GM23338 (cell line): Measurements from ENCODE around the gene AMOTL1. TPM values are rescaled to one million over a fixed set of nuclear protein-coding genes. Genes with fewer than 3 reads are reported as not detected.

Source experiments
- ATAC-seq: fragments of 200-7000 bp; cut with Tn5 transposase; 3 replicates; pipeline ENCODE4 v1.9.1; 2020
- DNase-seq: peaks from one replicate; pipeline ENCODE4 v3.0.0-alpha.2; 2015; ENCODE audit warnings: low spot score
- H2AFZ ChIP-seq: fragments of 200-600 bp; sonication (generic); 2 replicates; pipeline ENCODE4 v1.8.0; 2016; ENCODE audit warnings: antibody characterized with exemption, mild to moderate bottlenecking, moderate library complexity
- H3F3A ChIP-seq: fragments of 200-600 bp; sonication (generic); replicated peaks from 2 replicates; pipeline ENCODE4 v1.8.0; 2017; ENCODE audit warnings: antibody characterized with exemption, mixed run types, low read depth
- H3K27ac ChIP-seq: fragments of 200-600 bp; sonication (generic); 2 replicates; pipeline ENCODE4 v1.6.1; 2016; ENCODE audit warnings: low read depth
- H3K27me3 ChIP-seq: fragments of 200-600 bp; sonication (generic); 2 replicates; pipeline ENCODE4 v1.8.0; 2016; ENCODE audit warnings: mild to moderate bottlenecking, mixed run types, moderate library complexity; ENCODE audit not compliant: insufficient read depth
- H3K36me3 ChIP-seq: fragments of 200-600 bp; sonication (generic); 2 replicates; pipeline ENCODE4 v1.8.0; 2016; ENCODE audit warnings: mild to moderate bottlenecking; ENCODE audit not compliant: insufficient read depth
- H3K4me1 ChIP-seq: fragments of 200-600 bp; sonication (generic); 2 replicates; pipeline ENCODE4 v1.8.0; 2016; ENCODE audit warnings: mild to moderate bottlenecking, moderate library complexity; ENCODE audit not compliant: insufficient read depth
- H3K4me2 ChIP-seq: fragments of 200-600 bp; sonication (generic); 2 replicates; pipeline ENCODE4 v1.7.1; 2017; ENCODE audit warnings: mixed run types
- H3K4me3 ChIP-seq: fragments of 200-600 bp; sonication (generic); 2 replicates; pipeline ENCODE4 v1.6.1; 2016; ENCODE audit warnings: mixed run types
- H3K79me2 ChIP-seq: fragments of 200-600 bp; sonication (generic); replicated peaks from 2 replicates; pipeline ENCODE4 v1.8.0; 2017; ENCODE audit warnings: mild to moderate bottlenecking; ENCODE audit not compliant: insufficient read depth
- H3K9me2 ChIP-seq: fragments of 200-600 bp; sonication (generic); 2 replicates; pipeline ENCODE4 v1.8.0; 2017; ENCODE audit not compliant: insufficient read depth
- H4K20me1 ChIP-seq: fragments of 200-600 bp; sonication (generic); replicated peaks from 2 replicates; pipeline ENCODE4 v1.8.0; 2017; ENCODE audit warnings: mild to moderate bottlenecking; ENCODE audit not compliant: insufficient read depth
- H3K27ac Mint-ChIP-seq: 2 replicates; pipeline ENCODE4 v1.8.0; 2020; ENCODE audit warnings: inconsistent platforms, mild to moderate bottlenecking, moderate library complexity, mixed read lengths
- H3K27me3 Mint-ChIP-seq: 3 replicates; pipeline ENCODE4 v1.8.0; 2022; ENCODE audit warnings: low read depth, mild to moderate bottlenecking, moderate library complexity, mixed read lengths, inconsistent platforms; ENCODE audit not compliant: insufficient read depth, poor library complexity
- H3K36me3 Mint-ChIP-seq: 3 replicates; pipeline ENCODE4 v1.8.0; 2021; ENCODE audit warnings: low read depth, mild to moderate bottlenecking, inconsistent platforms, moderate library complexity, mixed read lengths
- H3K4me1 Mint-ChIP-seq: 3 replicates; pipeline ENCODE4 v1.8.0; 2020; ENCODE audit warnings: mild to moderate bottlenecking, inconsistent platforms, mixed read lengths
- H3K4me3 Mint-ChIP-seq: 3 replicates; pipeline ENCODE4 v1.8.0; 2021; ENCODE audit warnings: moderate library complexity, mild to moderate bottlenecking, inconsistent platforms, mixed read lengths
- H3K9me3 Mint-ChIP-seq: 3 replicates; pipeline ENCODE4 v1.8.0; 2020; ENCODE audit warnings: moderate library complexity, mild to moderate bottlenecking, inconsistent platforms, mixed read lengths
- CREB1 ChIP-seq: fragments of 250-450 bp; sonication (Bioruptor Pico); IDR thresholded peaks from 2 replicates; pipeline ENCODE4 v1.5.0; 2020; ENCODE audit warnings: low read depth, mild to moderate bottlenecking, moderate library complexity
- CTCF ChIP-seq, 2 experiments: fragments of 200-600 bp in 1 of 2; sonication (generic) in 1 of 2; conservative IDR thresholded peaks; 2 replicates each; pipeline versions ENCODE4 v1.5.1 to v1.6.1; 2016 to 2017; ENCODE audit warnings: antibody characterized with exemption in 2 of 2, low read depth in 2 of 2, mild to moderate bottlenecking in 2 of 2, moderate library complexity in 1 of 2
- EZH2 ChIP-seq: fragments of 200-600 bp; sonication (generic); IDR thresholded peaks from one replicate; pipeline ENCODE4 v1.8.0; 2017; ENCODE audit warnings: antibody characterized with exemption, mild to moderate bottlenecking, low read depth; ENCODE audit not compliant: unreplicated experiment
- EZH2phosphoT487 ChIP-seq: fragments of 200-600 bp; sonication (generic); IDR thresholded peaks from one replicate; pipeline ENCODE4 v1.8.1; 2018; ENCODE audit warnings: antibody characterized with exemption; ENCODE audit not compliant: unreplicated experiment
- JUNB ChIP-seq: IDR thresholded peaks from one replicate; pipeline ENCODE4 v1.6.1; 2016; ENCODE audit warnings: antibody characterized with exemption; ENCODE audit not compliant: unreplicated experiment
- NANOG ChIP-seq: IDR thresholded peaks from 2 replicates; pipeline ENCODE4 v1.6.1; 2016; ENCODE audit warnings: antibody characterized with exemption, borderline replicate concordance
- POLR2AphosphoS5 ChIP-seq: IDR thresholded peaks from 2 replicates; pipeline ENCODE4 v1.6.1; 2016; ENCODE audit warnings: antibody characterized with exemption, low read depth
- STAT1 ChIP-seq: IDR thresholded peaks from one replicate; pipeline ENCODE4 v1.6.1; 2016; ENCODE audit warnings: antibody characterized with exemption; ENCODE audit not compliant: unreplicated experiment
- ZNF114 ChIP-seq: fragments of 250-450 bp; sonication (Bioruptor Pico); IDR thresholded peaks from 2 replicates; pipeline ENCODE4 v1.5.0; 2020; ENCODE audit warnings: mild to moderate bottlenecking, moderate library complexity
- ZNF331 ChIP-seq: fragments of 250-450 bp; sonication (Bioruptor Pico); IDR thresholded peaks from 2 replicates; pipeline ENCODE4 v1.5.0; 2020; ENCODE audit warnings: low read depth, mild to moderate bottlenecking, moderate library complexity
- polyA plus RNA-seq: library from polyadenylated mRNA; unstranded; fragments of >200 nt; fragmentation: Nextera tagmentation; extraction: Ambion mirVana; gene quantifications from 2 replicates; pipeline ENCODE4 v1.2.1, GENCODE V29; 2016
- total RNA-seq: library from RNA; depleted of rRNA; stranded (reverse); fragments of >200 nt; shearing (Covaris generic); gene quantifications from 2 replicates; pipeline ENCODE4 v1.2.3, GENCODE V29; 2014
- TF ChIP-seq, protein P1 (sequence below): IDR thresholded peaks from 2 replicates; pipeline ENCODE4 v1.6.1; 2016; ENCODE audit warnings: antibody characterized with exemption
- TF ChIP-seq, protein P2 (sequence below): IDR thresholded peaks from one replicate; pipeline ENCODE4 v1.6.1; 2018; ENCODE audit warnings: antibody characterized with exemption; ENCODE audit not compliant: unreplicated experiment
- TF ChIP-seq, protein P3 (sequence below): fragments of 250-450 bp; sonication (Bioruptor Pico); IDR thresholded peaks from 2 replicates; pipeline ENCODE4 v1.5.0; 2020; ENCODE audit warnings: mild to moderate bottlenecking, moderate library complexity

AMOTL1 gene
- total and polyA plus RNA-seq, 2 experiments from 2014 or later, result 4.3 to 18.7 TPM

DNA sequence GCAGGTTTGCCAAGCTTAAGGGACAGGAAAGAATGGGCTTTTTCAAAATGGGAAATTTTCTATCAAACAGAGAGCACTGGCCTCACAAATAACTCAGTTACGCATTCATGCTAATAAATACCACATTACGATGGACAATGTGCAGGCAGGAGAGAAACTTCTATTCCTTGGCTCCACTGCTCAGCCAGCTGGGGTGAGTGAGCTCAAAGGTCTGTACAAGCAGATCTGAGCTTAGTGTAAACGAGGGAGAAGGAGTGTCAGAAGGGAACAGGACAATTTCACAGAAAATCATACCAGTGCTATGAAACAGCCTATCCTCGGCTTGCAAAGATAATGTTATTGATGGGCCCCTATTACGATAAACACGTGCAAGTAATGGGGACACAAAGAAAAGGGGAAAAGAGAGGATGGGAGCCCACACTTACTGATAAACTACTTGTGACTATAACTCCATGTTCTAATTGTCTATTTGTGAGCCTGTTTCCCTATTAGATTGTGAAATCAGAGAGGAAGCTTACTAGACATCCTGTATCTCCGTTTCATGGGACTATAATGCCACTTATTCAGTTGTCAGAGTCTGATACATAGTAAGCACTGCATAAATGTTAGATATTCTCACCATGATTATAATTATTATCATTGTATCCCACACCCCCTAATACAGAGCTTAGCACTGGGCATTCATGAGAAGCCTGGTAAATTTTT, 46.3 kb downstream of the AMOTL1 start:
- Mint-ChIP-seq H3K4me3 (no peak overlapping the region), H3K27me3 (peaks cover 12% of the 10 kb centered on the region), H3K4me1 (peaks cover 12% of the 10 kb centered on the region), H3K36me3 (peaks cover 82% of the 10 kb centered on the region), H3K9me3 (peaks cover 55% of the 10 kb centered on the region), H3K27ac (no peak overlapping the region)
- Histone ChIP-seq H4K20me1 (no peaks in the 10 kb centered on the region), H3K36me3 (peaks cover 32% of the 10 kb centered on the region), H3K79me2 (no peaks in the 10 kb centered on the region), H2AFZ (no peak overlapping the region), H3K4me1 (peaks cover 21% of the 10 kb centered on the region), H3K4me2 (no peak overlapping the region), H3F3A (no peaks in the 10 kb centered on the region), H3K9me2 (0 out of 2 replicates have a peak, but pooled peaks cover 8% of the 10 kb centered on the region), H3K4me3 (no peak overlapping the region), H3K27me3 (no peaks in the 10 kb centered on the region), H3K27ac (no peak overlapping the region)
- ATAC-seq (no peak), DNase-seq (no peak)
- TF ChIP-seq, protein P1, sequence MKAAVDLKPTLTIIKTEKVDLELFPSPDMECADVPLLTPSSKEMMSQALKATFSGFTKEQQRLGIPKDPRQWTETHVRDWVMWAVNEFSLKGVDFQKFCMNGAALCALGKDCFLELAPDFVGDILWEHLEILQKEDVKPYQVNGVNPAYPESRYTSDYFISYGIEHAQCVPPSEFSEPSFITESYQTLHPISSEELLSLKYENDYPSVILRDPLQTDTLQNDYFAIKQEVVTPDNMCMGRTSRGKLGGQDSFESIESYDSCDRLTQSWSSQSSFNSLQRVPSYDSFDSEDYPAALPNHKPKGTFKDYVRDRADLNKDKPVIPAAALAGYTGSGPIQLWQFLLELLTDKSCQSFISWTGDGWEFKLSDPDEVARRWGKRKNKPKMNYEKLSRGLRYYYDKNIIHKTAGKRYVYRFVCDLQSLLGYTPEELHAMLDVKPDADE, result no peak
- TF ChIP-seq POLR2AphosphoS5, result no peak
- no peak for TF ChIP-seq JUNB
- TF ChIP-seq ZNF114 (CRISPR knock-in tag), result no peak
- TF ChIP-seq, protein P2, sequence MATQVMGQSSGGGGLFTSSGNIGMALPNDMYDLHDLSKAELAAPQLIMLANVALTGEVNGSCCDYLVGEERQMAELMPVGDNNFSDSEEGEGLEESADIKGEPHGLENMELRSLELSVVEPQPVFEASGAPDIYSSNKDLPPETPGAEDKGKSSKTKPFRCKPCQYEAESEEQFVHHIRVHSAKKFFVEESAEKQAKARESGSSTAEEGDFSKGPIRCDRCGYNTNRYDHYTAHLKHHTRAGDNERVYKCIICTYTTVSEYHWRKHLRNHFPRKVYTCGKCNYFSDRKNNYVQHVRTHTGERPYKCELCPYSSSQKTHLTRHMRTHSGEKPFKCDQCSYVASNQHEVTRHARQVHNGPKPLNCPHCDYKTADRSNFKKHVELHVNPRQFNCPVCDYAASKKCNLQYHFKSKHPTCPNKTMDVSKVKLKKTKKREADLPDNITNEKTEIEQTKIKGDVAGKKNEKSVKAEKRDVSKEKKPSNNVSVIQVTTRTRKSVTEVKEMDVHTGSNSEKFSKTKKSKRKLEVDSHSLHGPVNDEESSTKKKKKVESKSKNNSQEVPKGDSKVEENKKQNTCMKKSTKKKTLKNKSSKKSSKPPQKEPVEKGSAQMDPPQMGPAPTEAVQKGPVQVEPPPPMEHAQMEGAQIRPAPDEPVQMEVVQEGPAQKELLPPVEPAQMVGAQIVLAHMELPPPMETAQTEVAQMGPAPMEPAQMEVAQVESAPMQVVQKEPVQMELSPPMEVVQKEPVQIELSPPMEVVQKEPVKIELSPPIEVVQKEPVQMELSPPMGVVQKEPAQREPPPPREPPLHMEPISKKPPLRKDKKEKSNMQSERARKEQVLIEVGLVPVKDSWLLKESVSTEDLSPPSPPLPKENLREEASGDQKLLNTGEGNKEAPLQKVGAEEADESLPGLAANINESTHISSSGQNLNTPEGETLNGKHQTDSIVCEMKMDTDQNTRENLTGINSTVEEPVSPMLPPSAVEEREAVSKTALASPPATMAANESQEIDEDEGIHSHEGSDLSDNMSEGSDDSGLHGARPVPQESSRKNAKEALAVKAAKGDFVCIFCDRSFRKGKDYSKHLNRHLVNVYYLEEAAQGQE, result no peak
- TF ChIP-seq EZH2phosphoT487, result no peak
- TF ChIP-seq, protein P3, sequence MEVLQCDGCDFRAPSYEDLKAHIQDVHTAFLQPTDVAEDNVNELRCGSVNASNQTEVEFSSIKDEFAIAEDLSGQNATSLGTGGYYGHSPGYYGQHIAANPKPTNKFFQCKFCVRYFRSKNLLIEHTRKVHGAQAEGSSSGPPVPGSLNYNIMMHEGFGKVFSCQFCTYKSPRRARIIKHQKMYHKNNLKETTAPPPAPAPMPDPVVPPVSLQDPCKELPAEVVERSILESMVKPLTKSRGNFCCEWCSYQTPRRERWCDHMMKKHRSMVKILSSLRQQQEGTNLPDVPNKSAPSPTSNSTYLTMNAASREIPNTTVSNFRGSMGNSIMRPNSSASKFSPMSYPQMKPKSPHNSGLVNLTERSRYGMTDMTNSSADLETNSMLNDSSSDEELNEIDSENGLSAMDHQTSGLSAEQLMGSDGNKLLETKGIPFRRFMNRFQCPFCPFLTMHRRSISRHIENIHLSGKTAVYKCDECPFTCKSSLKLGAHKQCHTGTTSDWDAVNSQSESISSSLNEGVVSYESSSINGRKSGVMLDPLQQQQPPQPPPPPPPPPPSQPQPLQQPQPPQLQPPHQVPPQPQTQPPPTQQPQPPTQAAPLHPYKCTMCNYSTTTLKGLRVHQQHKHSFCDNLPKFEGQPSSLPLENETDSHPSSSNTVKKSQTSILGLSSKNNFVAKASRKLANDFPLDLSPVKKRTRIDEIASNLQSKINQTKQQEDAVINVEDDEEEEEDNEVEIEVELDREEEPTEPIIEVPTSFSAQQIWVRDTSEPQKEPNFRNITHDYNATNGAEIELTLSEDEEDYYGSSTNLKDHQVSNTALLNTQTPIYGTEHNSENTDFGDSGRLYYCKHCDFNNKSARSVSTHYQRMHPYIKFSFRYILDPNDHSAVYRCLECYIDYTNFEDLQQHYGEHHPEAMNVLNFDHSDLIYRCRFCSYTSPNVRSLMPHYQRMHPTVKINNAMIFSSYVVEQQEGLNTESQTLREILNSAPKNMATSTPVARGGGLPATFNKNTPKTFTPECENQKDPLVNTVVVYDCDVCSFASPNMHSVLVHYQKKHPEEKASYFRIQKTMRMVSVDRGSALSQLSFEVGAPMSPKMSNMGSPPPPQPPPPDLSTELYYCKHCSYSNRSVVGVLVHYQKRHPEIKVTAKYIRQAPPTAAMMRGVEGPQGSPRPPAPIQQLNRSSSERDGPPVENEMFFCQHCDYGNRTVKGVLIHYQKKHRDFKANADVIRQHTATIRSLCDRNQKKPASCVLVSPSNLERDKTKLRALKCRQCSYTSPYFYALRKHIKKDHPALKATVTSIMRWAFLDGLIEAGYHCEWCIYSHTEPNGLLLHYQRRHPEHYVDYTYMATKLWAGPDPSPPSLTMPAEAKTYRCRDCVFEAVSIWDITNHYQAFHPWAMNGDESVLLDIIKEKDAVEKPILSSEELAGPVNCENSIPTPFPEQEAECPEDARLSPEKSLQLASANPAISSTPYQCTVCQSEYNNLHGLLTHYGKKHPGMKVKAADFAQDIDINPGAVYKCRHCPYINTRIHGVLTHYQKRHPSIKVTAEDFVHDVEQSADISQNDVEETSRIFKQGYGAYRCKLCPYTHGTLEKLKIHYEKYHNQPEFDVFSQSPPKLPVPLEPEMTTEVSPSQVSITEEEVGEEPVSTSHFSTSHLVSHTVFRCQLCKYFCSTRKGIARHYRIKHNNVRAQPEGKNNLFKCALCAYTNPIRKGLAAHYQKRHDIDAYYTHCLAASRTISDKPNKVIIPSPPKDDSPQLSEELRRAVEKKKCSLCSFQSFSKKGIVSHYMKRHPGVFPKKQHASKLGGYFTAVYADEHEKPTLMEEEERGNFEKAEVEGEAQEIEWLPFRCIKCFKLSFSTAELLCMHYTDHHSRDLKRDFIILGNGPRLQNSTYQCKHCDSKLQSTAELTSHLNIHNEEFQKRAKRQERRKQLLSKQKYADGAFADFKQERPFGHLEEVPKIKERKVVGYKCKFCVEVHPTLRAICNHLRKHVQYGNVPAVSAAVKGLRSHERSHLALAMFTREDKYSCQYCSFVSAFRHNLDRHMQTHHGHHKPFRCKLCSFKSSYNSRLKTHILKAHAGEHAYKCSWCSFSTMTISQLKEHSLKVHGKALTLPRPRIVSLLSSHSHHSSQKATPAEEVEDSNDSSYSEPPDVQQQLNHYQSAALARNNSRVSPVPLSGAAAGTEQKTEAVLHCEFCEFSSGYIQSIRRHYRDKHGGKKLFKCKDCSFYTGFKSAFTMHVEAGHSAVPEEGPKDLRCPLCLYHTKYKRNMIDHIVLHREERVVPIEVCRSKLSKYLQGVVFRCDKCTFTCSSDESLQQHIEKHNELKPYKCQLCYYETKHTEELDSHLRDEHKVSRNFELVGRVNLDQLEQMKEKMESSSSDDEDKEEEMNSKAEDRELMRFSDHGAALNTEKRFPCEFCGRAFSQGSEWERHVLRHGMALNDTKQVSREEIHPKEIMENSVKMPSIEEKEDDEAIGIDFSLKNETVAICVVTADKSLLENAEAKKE (CRISPR knock-in tag), result no peak
- no peak for TF ChIP-seq EZH2
- no peak for TF ChIP-seq NANOG
- no peak for TF ChIP-seq CTCF (conservative IDR thresholded peaks at IDR 0.05; ENCODE audit: low read depth in 2 of 2)
- TF ChIP-seq STAT1, result no peak
- TF ChIP-seq CREB1 (CRISPR knock-in tag), result no peak
- no peak for TF ChIP-seq ZNF331 (CRISPR knock-in tag)
